NCI-H187 treated with DMSO at 0.1 percent for 48 hours (cell line): ENCODE results near the gene PHF23.

Experiments used
- DNase-seq: peaks from one replicate; lab custom pipeline; 2025; lab: John Stamatoyannopoulos, UW

PHF23 gene

DNA sequence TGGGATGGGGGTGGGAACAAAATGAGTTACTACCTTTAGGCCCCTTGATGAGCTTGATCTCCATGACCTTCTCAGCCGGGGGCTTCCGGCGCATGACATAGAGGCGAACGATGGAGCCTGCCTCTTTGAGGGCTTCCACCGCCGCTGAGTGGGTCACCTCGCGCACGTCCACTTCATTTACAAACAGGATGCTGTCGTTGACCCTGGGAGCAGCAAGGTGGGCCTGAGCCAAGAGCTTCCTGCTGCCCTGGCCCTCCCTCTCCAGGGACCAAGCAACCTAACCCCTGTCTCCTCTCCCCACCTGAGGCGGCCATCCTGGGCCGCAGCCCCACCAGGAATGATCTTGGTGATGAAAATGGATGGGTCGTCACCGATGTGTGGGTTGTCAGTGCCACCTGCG is 35.9 kb downstream of the PHF23 start:
- no peak for DNase-seq

DNA sequence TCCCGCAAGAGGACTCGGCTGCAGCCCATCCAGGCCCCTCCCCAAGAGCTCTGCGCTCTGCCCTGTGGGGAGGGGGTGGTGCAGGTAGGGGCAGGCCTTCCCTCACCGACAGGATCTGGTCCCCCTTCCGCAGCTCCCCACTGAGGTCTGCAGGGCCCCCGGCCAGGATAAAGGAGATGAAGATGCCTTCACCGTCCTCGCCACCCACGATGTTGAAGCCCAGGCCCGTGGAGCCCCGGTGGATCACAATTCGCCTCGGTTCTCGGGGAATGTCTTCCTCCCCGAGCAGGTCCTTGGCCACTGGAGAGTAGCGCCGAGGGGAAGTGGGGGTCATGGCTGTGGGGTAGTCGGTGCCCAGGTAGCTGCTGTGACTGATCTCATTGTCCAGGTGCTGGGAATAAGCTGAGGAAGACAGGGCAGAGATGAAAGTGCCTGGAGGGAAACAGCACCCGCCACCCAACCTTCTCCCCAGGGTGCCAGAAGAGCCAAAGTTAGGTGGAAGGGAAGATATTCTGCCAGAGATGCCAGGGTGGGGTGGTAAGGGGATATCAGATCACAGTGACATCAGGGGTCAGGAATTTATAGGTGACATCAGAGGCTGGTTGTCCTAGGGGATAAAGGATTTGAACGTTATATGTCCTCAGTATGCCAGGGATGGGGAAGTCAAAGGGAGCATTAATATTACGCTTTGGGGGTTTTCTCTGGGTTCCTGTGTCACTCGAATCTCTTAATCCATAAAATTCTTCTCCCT is 42.4 kb downstream of the PHF23 start:
- no peak for DNase-seq

- DNase-seq = no peak
Observed at GRCh38 chr17:7195971-7196370, 43.3 kb downstream of the PHF23 start.

DNA sequence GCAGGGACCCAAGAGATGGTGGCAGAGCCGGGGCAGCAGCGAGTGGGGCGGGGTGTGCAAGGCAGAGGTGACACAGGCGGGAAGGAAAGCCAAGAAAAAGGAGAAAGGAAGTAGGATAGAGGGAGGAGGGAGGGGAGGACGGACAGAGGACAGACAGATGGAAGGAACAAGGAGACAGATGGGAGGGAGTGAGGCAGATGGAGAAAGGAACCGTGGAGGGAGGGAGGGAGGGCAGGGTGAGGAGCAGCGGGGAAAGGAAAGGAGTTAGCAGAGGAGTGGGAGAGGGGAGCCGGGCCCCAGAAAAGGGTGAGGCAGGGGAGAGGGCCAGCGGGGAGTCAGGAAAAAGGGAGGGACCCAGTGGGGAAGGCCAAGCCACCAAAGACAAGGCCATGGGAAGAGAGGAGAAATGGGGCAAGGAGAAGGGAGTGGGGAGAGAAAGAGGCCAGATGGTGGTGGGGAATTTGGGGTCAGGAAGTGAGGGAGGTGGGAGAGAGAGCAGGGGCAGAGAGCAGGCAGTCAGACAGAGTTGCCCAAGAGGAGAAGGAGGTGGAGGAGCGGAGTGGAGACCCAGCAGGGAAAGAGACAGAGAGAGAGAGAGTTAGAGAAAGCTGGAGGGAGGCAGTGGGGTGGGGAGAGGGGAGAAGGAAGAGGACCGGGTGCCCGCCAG is 46.9 kb downstream of the PHF23 start:
- DNase-seq = no peak

- no peak for DNase-seq
Observed at GRCh38 chr17:7191571-7192270, 47.5 kb downstream of the PHF23 start.

DNA sequence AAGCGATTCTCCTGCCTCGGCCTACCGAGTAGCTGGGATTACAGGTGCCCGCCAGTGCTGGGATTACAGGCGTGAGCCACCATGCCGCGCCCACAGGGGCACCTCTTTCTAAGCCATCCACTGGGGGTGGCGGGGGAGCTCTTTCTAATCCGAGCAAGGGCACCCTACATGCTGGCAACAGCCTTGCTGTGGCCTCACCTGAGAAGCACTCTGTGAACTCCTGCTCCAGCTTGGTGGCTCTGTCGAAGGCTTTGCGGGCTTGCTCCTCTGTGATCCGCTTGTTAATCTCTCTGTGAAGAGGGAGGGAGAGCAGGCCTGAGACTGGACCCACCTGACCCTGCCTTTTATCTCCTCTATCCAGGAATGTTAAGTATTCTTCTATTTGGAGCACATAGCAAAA is 48.2 kb downstream of the PHF23 start:
- no peak for DNase-seq

- DNase-seq = no peak
Observed at GRCh38 chr17:7190276-7190917, 48.9 kb downstream of the PHF23 start.

DNA sequence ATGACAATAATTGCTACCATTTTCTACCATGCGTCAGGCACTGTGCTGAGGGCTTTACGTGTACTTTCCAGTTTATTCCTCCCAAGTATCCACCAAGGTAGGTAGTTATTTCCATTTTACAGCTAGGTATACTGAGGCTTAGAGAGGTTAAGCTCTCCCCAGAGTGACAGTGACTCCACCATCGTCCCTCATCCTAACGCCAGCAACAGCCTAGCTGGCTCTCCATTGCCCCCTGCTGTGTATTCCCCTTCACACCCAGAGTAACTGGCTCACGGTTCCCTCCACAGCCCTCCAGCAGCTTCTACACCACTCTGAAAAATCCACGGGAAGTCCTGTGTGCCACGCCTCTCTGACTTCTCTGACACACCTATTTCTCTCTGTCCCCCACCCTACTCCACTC is 53.0 kb downstream of the PHF23 start:
- no peak for DNase-seq
